Stomach smooth muscle (tissue), 2 donors: ENCODE measurements around the gene SKP2.

Experiments used
- H3K27ac ChIP-seq: one replicate; pipeline ENCODE4 v1.7.0; 2013; ENCODE audit warnings: mild to moderate bottlenecking, low read length, inconsistent platforms
- H3K27me3 ChIP-seq, 2 donors: one replicate each; pipeline ENCODE4 v1.7.0; 2013; ENCODE audit warnings: low read length in 2 of 2; ENCODE audit not compliant: insufficient read depth in 2 of 2, control insufficient read depth in 1 of 2
- H3K36me3 ChIP-seq, 2 donors: one replicate each; pipeline ENCODE4 v1.7.0; 2013; ENCODE audit warnings: low read length in 2 of 2; ENCODE audit not compliant: control insufficient read depth in 2 of 2, insufficient read depth in 2 of 2
- H3K4me1 ChIP-seq: one replicate; pipeline ENCODE4 v1.7.0; 2013; ENCODE audit warnings: low read length; ENCODE audit not compliant: control insufficient read depth, insufficient read depth
- H3K4me3 ChIP-seq, 2 donors: one replicate each; pipeline ENCODE4 v1.7.0; 2013; ENCODE audit warnings: low read length in 2 of 2
- H3K9ac ChIP-seq, 2 donors: one replicate each; pipeline ENCODE4 v1.7.0; 2013; ENCODE audit warnings: low read length in 2 of 2, mild to moderate bottlenecking in 1 of 2
- H3K9me3 ChIP-seq, 2 donors: one replicate each; pipeline ENCODE4 v1.7.0; 2013; ENCODE audit warnings: low read length in 2 of 2; ENCODE audit not compliant: control insufficient read depth in 2 of 2
- donor health status: healthy.
- donor health status: Pancreatic carcinoma.

SKP2 gene

GRCh38 chr5:36222620-36223019 is 70.7 kb downstream of the SKP2 start:
- H3K27me3 ChIP-seq, result no peaks in the 10 kb centered on the region
- no peak overlapping the region for H3K27ac ChIP-seq
- H3K4me3 ChIP-seq, result no peak overlapping the region
- H3K9me3 ChIP-seq, result no peaks in the 10 kb centered on the region
- peaks cover 10 to 23% of the 10 kb centered on the region in 2 donors for H3K36me3 ChIP-seq
- peaks cover 4% of the 10 kb centered on the region for H3K4me1 ChIP-seq
- no peak overlapping the region for H3K9ac ChIP-seq

- peaks cover 3 to 7% of the 10 kb centered on the region in 2 donors for H3K36me3 ChIP-seq
- no peaks in the 10 kb centered on the region for H3K9me3 ChIP-seq
- H3K4me3 ChIP-seq, result no peak overlapping the region
- H3K9ac ChIP-seq, result no peak overlapping the region
- H3K27ac ChIP-seq, result no peak overlapping the region
- peaks cover 4% of the 10 kb centered on the region for H3K4me1 ChIP-seq
- no peaks in the 10 kb centered on the region for H3K27me3 ChIP-seq
Observed at GRCh38 chr5:36227046-36227445, 75.1 kb downstream of the SKP2 start.

GRCh38 chr5:36228505-36228904 is 76.6 kb downstream of the SKP2 start:
- no peak overlapping the region for H3K4me3 ChIP-seq
- H3K4me1 ChIP-seq, result no peaks in the 10 kb centered on the region
- no peaks in the 10 kb centered on the region for H3K27me3 ChIP-seq
- no peak overlapping the region for H3K9ac ChIP-seq
- H3K9me3 ChIP-seq, result no peaks in the 10 kb centered on the region
- peaks cover 3 to 7% of the 10 kb centered on the region in 2 donors for H3K36me3 ChIP-seq
- H3K27ac ChIP-seq, result no peak overlapping the region

GRCh38 chr5:36230151-36230790 is 78.4 kb downstream of the SKP2 start:
- Histone ChIP-seq H3K9me3 (no peaks in the 10 kb centered on the region), H3K4me1 (no peaks in the 10 kb centered on the region), H3K27me3 (no peaks in the 10 kb centered on the region), H3K36me3 (peaks cover 0 to 4% of the 10 kb centered on the region in 2 donors), H3K4me3 (no peak overlapping the region), H3K27ac (no peak overlapping the region), H3K9ac (no peak overlapping the region)

- Histone ChIP-seq H3K4me3 (no peak overlapping the region), H3K27ac (no peak overlapping the region), H3K36me3 (no peaks in the 10 kb centered on the region), H3K9me3 (no peaks in the 10 kb centered on the region), H3K4me1 (no peaks in the 10 kb centered on the region), H3K9ac (no peak overlapping the region), H3K27me3 (no peaks in the 10 kb centered on the region)
Observed at GRCh38 chr5:36232533-36232932, 80.6 kb downstream of the SKP2 start.
